SK-N-SH (cell line): ENCODE measurements around the gene MRPL19.

Experiments
- GABPA ChIP-seq: IDR thresholded peaks from 2 replicates; pipeline ENCODE4 v1.4.0; 2012; ENCODE audit warnings: low read depth, mild to moderate bottlenecking
- GATA2 ChIP-seq: sonication (generic); formaldehyde crosslinking; IDR thresholded peaks from 2 replicates; pipeline ENCODE4 v1.5.0; 2020; ENCODE audit warnings: mild to moderate bottlenecking, missing genetic modification reagents
- POLR2AphosphoS5 ChIP-seq: IDR thresholded peaks from 2 replicates; pipeline ENCODE4 v1.6.1; 2012; ENCODE audit warnings: low read depth, low read length
- TAF1 ChIP-seq: IDR thresholded peaks from 2 replicates; pipeline ENCODE4 v1.6.1; 2012; ENCODE audit warnings: low read depth, mild to moderate bottlenecking, low read length, moderate library complexity, borderline replicate concordance
- TF ChIP-seq, protein P1 (sequence below): IDR thresholded peaks from 2 replicates; pipeline ENCODE4 v1.4.0; 2012; ENCODE audit warnings: low read depth
- TF ChIP-seq, protein P2 (sequence below): fragments of 200-600 bp; sonication (generic); IDR thresholded peaks from 2 replicates; pipeline ENCODE4 v1.6.1; 2017; ENCODE audit warnings: antibody characterized with exemption, mild to moderate bottlenecking, moderate library complexity
- TF ChIP-seq, protein P3 (sequence below): fragments of 150-350 bp; IDR thresholded peaks from 2 replicates; pipeline ENCODE4 v1.6.1; 2017; ENCODE audit warnings: antibody characterized with exemption, low read length, low read depth, borderline replicate concordance
- TF ChIP-seq, protein P4 (sequence below): fragments of 150-350 bp; IDR thresholded peaks from 2 replicates; pipeline ENCODE4 v1.6.1; 2016; ENCODE audit warnings: mild to moderate bottlenecking, low read depth, low read length
- TF ChIP-seq, protein P5 (sequence below): IDR thresholded peaks from 2 replicates; pipeline ENCODE4; 2012

DNA sequence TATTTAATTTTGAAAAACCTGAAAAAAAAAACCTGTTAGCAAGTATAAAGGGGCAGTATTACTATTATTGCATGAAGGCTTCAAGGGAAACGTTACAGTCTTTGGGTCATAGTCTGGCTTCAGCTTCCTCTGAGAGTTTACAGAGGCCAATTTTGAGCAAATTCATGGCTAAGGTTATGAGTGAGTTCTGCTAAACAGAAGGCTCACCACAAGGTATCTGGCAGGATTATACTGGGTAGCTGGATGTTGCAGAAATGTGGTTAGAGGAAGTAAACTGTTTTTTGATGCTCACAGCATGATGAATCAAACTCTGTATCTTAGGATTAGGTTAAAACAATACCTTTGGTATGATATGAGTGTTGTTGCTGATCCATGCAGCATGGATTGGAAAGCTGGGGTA is 9.3 kb downstream of the MRPL19 start:
- TF ChIP-seq, protein P1, sequence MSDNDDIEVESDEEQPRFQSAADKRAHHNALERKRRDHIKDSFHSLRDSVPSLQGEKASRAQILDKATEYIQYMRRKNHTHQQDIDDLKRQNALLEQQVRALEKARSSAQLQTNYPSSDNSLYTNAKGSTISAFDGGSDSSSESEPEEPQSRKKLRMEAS = no peak
- TF ChIP-seq TAF1 (no peak), GABPA (no peak), GATA2 (CRISPR knock-in tag) (no peak), POLR2AphosphoS5 (no peak)
- TF ChIP-seq, protein P2, sequence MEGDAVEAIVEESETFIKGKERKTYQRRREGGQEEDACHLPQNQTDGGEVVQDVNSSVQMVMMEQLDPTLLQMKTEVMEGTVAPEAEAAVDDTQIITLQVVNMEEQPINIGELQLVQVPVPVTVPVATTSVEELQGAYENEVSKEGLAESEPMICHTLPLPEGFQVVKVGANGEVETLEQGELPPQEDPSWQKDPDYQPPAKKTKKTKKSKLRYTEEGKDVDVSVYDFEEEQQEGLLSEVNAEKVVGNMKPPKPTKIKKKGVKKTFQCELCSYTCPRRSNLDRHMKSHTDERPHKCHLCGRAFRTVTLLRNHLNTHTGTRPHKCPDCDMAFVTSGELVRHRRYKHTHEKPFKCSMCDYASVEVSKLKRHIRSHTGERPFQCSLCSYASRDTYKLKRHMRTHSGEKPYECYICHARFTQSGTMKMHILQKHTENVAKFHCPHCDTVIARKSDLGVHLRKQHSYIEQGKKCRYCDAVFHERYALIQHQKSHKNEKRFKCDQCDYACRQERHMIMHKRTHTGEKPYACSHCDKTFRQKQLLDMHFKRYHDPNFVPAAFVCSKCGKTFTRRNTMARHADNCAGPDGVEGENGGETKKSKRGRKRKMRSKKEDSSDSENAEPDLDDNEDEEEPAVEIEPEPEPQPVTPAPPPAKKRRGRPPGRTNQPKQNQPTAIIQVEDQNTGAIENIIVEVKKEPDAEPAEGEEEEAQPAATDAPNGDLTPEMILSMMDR = no peak
- TF ChIP-seq, protein P3, sequence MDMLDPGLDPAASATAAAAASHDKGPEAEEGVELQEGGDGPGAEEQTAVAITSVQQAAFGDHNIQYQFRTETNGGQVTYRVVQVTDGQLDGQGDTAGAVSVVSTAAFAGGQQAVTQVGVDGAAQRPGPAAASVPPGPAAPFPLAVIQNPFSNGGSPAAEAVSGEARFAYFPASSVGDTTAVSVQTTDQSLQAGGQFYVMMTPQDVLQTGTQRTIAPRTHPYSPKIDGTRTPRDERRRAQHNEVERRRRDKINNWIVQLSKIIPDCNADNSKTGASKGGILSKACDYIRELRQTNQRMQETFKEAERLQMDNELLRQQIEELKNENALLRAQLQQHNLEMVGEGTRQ = no peak
- TF ChIP-seq, protein P4, sequence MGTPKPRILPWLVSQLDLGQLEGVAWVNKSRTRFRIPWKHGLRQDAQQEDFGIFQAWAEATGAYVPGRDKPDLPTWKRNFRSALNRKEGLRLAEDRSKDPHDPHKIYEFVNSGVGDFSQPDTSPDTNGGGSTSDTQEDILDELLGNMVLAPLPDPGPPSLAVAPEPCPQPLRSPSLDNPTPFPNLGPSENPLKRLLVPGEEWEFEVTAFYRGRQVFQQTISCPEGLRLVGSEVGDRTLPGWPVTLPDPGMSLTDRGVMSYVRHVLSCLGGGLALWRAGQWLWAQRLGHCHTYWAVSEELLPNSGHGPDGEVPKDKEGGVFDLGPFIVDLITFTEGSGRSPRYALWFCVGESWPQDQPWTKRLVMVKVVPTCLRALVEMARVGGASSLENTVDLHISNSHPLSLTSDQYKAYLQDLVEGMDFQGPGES = no peak
- TF ChIP-seq, protein P5, sequence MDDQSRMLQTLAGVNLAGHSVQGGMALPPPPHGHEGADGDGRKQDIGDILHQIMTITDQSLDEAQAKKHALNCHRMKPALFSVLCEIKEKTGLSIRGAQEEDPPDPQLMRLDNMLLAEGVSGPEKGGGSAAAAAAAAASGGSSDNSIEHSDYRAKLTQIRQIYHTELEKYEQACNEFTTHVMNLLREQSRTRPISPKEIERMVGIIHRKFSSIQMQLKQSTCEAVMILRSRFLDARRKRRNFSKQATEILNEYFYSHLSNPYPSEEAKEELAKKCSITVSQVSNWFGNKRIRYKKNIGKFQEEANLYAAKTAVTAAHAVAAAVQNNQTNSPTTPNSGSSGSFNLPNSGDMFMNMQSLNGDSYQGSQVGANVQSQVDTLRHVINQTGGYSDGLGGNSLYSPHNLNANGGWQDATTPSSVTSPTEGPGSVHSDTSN = no peak
